ENCODE measurements around the gene SIM2.

The SIM2 gene

DNA sequence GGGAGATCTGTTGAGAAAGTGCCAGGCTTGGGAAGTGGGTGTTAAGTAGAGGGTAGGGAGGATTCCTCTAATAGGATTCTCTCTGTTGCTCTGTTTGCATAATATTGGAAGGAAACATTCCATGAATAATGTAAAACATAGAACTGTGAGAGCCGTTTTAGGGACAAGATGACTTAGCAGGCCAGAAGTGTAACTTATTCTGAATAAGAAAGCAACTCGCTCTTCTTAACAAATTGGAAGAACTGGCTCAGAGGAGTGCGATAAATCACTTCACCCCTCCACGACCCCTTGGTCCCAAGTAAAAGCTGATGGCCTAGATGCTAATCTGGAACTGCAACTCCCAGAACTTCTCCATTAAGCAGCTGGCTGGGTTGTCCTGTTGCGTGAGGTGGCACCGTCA, 19.1 kb downstream of the SIM2 start:
- DNase-seq: no peak

DNA sequence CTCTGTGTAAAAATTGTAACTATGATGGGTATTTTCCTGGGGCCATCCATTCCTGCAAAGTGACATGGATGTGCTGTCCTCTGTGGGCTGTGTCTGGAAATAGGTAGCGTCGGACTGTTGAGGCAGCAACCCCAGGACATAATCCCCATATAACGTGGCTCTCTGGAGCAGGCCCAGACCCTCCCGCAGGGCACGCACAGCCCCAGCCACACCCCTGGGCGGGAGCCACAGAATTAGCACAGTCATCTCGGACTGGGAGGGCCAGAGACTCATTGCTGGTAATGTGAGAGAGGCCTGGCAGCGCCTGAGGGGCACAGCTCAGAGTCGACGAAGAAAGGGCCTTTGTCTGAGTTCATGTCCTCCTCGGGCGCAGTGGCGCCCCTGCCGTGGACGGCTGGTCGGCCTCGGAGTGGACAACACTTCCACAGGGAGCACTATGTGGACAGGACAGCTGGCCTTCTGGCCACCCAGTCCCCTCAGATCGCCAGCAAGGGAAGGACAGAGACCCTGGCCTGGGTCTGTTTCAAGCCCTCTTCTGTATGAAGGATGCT, 20.1 kb downstream of the SIM2 start:
- DNase-seq: no peak

DNA sequence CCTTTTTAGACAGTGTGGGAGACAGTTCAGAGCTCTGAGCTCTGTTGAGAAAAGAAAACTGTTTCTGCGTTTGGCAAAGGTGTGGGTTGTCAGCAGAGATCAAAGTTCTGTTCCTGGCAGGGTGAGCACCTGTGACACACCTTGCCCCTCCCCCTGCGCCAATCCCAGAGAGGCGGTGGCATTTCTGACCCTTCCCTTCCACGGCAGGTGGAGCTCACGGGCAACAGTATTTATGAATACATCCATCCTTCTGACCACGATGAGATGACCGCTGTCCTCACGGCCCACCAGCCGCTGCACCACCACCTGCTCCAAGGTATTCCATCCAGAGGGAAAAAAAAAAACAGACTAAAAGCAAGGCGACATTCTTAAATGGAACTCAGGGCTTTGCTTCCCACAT, 20.7 kb downstream of the SIM2 start:
- DNase-seq: no peak

DNA sequence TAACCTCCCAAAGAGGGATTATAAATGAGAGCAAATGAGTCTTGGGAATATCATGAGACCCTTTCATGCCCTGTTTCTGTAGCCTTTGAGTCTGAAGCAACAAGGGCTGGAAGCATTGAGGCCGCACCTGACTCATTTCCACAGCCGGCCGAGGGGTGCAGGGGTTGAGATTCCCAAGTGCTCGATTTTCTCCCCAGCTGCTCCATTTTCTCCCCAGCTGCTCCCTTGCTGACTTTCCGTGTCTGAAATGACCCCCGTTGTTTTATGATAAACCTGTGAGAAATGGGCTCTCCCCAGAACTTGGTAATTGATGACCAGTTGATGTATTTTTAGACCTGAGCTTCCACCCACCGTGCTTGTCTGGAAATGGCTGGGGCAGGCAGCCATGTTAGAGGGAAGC, 22.9 kb downstream of the SIM2 start:
- DNase-seq: no peak

DNA sequence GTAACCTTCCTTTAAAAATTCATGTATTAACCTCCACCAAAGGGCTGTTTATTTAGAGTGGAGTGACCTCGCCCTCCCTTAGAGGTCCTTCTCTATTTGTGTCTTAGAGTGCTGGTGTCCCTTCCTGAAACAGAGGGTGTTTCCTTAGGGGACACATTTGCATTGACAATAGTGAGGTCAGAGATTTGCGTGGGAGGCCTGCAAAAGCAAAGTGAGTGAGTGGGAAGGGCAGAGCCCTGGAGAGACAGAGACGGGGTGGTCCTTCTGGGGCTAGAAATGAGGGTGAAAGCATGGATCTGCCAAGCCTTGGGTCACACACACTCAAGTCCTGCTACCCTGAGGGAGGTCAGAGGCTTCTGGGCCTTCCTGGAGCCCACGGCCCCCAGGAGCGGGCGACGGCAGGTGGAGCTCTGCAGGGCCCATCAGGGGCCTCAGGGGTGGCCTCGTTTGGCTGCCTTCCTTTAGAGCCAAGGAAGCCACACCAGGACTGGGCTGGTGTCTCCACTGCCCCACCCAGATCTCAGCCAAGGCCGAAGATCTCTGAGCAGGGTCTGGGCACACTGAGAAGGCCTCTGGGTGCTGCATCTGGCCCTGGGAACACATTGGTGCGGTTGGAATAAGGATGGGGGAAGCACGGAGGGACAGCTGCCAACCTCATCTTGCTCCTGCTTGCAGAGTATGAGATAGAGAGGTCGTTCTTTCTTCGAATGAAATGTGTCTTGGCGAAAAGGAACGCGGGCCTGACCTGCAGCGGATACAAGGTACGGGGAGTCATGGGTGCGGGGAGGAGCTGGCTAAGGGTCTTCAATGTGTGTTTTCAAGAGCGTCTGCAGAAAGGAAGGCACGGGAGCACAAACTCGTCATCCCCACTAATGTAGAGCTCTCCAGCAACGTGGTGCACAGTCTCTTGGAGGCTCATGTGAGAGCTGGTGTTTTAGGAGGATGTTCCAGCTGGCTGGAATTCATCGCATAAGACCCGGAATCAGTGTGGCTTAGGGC, 23.8 kb downstream of the SIM2 start:
- DNase-seq: no peak

DNA sequence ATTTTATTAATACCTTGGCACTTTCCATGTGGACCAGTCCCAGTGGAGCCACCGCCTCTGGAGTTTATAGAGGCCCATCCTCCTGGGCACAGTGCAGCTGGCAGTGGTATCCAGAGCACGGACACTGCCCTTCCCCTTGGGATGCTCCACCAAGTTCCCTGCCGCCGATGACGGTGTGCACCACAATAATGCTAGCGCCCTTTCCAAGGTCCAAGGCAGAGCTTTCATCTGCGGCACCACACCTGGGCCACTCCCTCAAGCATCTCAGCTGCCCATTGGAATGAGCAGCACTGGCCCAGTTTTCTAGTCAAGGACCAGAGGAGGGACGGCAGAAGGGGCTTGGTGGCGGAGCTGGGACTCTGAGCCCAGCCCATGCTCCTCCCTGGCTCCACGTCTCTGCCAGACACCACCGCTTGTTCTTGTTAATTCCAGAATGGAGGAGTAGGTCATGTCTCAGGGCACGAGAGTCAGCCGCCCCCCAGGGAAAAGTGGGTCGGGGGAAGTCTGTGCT, 24.5 kb downstream of the SIM2 start:
- no peak for DNase-seq

DNA sequence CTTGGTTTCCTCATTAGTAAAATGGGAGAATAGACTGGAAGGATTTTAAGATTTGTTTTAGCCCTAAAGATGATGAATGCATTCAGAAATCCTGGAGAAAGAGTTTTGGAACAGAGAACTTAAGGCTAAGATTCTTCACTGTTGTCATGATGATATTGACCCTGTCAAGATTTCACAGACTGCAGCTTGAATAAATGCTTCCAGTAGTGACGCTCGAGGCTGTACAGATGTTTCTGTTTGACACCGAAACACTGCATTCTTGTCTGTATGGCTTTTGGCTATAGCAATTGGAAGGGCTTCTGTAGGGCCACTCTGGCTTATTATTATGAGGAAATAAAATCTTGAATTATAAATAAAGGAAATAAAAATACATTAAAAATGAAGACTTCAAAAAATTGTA, 25.7 kb downstream of the SIM2 start:
- no peak for DNase-seq

DNA sequence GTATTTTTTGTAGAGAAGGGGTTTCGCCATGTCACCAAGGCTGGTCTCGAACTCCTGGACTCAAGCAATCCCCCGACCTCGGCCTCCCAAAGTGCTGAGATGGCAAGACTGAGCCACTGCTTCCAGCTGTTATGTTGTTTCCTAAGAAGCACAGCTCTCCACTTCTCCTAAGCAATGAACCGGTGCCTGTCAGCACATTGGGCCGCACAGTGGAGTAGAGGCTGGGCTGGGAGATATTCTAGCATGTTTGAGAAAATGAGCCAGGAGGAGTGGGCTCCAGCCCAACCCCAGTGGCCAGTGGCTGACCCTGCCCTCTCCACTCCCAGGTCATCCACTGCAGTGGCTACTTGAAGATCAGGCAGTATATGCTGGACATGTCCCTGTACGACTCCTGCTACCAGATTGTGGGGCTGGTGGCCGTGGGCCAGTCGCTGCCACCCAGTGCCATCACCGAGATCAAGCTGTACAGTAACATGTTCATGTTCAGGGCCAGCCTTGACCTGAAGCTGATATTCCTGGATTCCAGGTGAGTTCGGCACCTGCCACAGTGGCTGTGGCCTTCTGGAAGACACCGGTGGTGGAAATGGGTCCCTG, 27.0 kb downstream of the SIM2 start:
- DNase-seq: no peak

DNA sequence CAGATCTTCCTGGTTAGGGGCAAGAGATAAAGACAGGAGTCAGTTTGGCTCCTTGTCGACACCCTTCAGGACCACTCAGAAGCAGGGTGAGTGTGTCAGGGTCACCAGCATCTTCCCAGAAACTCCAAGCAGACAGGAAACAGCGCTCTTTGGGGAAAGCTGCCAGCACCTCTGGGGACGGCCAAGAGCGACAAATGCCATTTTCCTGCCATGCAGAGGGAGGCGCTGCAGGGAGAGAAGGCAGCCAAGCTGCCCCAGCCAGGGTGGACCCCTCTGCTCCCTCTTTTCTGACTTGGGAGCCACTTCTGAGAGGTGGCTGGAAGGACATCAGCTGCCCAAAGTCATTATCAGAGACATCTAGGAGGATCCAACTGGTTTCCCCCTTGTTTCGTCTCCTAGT, 29.0 kb downstream of the SIM2 start:
- no peak for DNase-seq

DNA sequence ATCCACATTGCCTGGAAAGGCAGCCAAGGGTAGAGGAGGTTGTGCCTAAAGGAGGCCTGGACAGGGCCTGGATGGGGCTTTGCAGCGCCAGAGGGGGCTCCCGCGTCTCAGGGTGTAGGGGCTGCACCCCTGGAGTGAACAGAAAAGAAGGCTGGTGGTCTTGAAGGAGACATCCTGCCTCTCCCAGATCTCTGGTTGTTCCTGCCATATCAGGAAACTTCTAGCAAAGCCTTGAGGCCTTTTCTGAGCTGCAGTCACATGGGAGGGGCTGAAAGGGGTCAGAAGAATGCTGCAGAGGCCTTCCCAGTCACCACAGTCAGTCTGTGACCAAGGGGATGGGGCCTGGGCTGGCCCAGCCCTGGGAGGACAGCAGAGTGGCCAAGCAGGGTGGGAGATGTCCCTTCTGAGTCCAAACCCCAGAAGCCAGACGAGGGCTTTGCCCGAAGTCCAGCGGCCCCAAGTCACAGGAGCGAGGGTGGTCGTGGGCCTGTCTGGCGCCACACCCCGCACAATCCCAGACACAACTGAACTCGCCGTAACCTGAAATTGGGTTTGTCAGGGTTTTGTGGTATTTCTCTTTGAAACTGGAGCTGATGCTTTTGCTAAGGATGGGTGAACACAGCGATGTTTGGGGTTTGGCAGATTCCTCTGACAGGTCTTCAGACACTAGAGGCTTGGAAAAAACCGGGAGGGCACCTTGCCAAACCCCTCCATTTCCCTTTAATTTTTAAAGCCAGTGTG, 29.6 kb downstream of the SIM2 start:
- no peak for DNase-seq

DNA sequence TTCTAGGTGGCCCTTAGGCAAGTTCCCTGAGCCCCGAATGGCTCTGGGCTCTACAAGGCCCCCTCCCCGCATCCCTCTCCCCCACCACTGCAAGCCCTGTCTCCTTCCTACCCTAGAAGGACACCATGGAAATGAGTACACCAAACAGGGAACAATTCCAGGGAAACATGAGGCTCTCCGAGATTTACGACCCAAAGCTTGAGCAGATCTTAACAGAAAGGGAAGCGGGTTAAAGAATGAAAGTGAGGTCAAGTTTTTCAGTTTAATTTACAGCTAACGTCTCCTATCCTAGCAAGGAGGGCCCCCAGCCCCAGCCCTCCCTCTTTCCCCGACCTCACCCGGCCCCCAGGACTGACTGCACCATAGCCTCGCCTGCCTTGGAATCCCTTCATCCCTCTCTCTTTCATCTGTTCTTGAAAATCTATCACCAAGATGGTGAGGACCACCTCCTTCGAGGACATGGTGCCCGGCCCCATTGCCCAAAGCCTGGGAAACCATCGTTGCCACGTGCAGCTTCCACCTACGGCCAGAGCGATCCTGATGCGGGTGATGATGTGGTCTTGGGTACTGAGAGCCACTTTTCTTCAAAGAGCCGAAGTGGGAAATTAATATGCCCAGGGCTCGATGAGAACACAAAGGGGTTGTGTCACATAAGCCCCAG, 30.5 kb downstream of the SIM2 start:
- DNase-seq: no peak

DNA sequence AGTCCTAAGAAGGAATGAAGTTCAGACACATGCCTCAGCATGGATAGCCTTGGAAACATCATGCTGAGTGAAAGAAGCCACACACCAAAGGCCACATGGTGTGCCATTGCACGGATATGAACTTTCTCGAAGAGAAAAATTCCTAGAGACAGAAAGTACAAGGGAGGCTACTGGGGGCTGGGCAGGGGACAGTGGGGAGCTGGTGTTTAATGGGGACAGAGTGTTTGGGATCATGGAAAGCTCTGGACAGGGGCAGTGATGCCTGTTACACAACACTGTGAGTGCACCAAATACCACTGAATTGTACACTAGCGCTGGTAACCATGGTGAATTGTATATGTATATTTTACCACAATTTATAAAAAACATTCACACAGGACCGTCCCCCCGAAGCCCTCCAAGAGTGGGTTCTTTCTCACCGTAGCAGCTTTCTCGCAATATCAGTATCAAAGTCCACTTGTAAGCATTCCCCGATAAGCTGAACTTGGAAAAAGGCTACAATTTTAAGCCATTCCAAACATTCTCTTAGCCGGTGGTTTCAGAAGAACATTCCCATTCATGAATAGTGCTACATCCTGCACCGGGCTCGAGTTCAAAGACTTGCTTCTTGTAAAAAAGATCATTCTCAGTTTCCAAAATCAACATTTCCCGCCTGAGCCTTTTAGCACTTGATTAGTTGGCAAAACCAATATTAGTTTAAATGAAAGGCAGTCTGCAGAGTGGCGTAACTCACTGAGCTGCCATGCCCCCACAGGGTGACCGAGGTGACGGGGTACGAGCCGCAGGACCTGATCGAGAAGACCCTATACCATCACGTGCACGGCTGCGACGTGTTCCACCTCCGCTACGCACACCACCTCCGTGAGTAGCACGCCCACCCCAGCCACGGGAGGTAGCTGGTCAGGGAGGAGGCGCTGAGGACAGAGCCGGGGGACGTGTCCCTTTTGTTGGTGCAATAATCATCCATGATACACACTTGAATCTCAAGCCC, 31.7 kb downstream of the SIM2 start:
- DNase-seq: no peak

DNA sequence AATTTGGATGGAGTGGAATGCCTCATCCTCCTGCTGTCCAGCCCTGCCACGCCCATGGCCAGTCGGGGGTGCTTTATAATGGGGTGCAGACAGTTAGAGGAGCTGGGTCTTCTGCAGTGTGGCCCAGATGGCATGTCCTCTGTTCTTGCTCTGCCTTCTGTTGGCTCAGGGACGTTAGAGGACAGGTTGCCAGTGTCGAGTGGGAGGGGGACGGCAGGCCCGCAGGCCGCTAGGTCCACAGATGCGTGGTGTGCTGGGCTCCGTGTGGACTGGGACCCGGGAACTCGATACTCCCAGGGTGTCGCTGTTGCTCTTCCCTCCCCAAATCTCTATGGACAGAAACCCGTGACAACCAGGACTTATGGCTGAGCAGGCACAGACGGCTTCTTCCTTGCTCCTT, 33.3 kb downstream of the SIM2 start:
- DNase-seq: no peak

DNA sequence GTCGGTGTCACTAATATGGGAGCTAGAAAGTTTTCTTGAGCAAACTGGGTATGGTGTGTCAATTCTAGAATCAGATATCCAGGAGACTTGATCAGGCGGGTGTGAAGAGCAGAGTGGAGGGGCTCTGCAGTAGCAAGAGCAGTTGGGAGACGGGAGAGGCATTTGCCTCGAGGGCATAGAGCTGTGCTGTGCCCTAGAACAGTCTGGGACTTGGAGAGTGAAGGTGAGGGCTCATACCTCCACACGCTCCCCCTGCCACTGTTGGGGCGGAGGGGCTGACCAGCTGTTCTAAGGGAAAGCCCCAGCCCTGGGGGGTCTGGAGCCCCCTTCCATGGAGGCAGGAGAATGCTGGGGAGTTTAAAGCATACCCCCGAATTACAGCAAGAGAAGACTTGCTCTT, 33.8 kb downstream of the SIM2 start:
- DNase-seq: no peak

DNA sequence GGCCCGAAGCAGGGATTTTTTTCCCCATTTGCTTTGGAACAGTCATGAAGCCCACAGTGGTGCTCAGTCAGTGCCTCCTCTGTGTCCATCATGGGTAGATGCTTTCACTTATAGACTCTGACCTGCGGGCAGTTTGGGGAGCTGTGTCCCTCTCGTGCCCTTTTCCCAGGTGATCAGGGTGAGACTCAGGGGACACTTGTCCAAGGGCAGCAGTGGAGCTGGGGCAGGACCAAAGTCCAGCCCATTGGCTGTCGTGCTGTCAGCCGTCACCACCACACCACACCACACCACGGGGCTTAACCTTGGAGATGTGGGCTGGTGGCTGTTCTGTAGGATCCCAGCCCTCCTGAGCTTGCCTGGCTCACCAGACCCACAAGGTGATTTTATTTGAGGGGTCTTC, 34.9 kb downstream of the SIM2 start:
- no peak for DNase-seq

DNA sequence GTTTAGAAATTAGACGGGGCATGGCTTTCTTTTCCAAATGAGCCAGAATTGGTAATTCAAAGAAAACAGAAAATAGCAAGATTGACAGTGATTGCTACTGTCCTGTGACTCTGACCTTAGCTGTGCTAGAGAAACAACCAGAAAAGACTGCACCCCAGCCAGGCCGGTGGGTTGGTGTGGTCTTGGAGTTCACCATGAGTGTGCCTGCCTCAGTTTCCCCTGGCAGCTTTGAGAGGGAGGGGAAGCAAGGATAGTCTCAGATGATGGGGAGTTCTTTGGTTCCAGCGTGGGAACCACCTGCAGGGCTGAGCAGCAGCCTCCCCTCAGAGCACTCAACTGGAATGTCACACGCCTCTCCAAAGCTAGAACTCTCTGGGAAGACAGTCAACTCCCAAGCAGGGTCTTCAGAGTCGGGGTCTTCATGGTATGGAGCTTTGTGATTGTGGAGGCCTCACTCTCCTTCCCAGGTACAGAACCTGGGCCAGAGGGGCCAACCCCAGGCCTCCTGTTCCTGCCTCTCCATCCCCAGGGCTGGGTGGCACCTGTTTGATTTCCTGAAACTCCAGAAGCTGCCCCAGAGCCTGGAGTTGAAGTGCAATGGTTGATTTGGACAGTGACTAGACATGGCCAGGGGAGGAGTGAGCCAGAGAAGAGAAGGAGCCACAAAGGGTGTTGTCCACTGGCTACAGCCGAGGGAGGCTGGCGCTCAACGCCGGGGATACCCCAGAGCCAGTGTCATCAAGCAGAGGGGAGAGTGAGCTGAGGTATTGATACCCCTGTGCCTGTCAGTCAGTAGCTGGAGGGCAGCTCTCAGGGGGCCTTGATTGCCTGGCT, 35.7 kb downstream of the SIM2 start:
- no peak for DNase-seq

DNA sequence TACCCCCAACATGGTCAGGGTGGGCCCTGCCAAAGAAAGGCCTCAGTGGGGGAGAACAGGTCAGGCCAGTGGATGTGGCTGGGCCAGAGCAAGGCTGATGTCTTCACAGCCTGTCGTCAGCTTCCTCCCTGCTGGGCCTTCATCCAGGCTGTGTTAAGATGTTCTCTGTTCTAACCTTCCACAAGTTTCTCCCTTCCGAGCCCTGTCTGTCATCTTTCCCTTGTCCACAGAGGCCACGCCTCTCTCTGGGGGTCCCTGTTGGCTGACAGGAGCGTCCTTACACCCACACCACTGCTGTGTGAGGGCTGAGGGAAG, 36.2 kb downstream of the SIM2 start:
- no peak for DNase-seq

DNA sequence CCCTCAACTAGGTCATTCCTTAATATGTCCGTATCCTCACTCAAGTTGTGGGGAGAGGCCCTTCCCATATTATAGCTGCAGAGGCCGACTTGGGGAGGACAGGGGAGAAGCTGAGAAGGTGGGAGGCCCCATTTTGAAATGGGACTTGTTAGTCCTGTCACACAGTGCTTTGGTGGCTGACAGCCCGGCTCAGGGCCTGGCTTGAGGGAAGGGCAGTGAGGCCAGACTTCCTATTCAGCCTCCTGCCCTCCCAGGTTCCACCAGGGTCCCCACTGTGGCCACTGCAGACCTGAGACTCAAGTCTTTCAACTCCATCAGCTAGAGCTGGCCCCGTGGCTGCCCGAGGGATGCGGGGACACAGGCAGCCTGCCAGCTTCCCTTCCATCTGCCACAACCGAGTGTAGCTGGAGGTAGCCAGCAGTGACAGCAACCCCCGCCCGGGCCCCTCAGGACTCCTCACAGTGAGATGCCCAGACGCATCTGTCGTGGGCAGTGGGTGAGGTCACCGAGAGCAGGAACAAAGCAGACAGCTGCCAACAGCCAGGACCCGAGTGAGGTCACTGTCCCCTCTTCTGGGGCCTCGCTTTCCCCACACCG, 36.9 kb downstream of the SIM2 start:
- DNase-seq: no peak

DNA sequence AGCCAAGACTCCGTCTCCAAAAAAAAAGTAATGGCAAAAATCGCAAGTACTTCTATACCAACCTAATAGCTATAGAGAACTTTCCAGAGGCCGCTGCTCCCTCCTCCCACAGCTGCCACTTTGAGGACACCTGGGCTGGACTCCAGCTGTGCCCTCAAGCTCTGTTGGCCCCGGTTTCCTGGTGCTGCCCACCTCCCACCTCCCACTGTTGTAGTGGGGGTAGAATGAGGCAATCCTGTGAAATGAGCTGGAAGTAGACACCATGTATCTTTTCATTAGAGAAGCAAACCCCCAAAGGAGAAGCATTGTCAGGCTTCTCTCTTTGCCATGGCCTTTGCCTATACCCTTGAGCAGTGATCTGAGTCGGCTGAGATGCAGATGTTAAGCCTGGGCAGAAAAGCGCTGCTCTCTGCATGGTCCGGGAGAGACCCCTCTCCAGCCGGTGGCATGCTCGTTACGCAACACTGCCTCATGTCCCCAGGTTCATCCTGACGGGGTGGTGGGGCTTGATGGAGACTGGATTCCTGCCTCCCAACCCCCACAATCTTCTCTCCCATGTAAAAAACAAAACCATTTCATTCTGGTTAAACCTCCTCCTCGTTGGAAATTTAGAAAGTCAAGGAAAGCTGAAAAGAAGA, 39.7 kb downstream of the SIM2 start:
- no peak for DNase-seq

DNA sequence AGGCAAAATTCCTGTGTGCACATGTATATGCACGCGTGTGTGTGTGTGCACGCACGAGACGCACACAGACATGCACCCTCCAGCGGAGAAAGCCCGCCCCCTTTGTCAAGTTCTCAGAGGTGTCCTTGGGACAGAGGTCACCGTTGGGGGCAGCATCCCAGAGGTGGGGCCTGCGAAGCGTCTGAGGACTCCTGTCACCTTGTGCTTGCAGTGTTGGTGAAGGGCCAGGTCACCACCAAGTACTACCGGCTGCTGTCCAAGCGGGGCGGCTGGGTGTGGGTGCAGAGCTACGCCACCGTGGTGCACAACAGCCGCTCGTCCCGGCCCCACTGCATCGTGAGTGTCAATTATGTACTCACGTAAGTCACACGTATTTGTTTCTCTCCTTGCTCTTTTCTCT, 42.6 kb downstream of the SIM2 start:
- DNase-seq: no peak
